ENCODE measurements around the gene FLNB.

Gene FLNB

GRCh38 chr3:58008141-58009025 lies at the start of gene FLNB:
TSS of gene FLNB (plus strand) at chr3:58008422. CDS start at chr3:58008565, 143 bp downstream.
- no peak for DNase-seq

GRCh38 chr3:57958642-57959422 lies 49.4 kb upstream of the FLNB start:
- DNase-seq: no peak

- no peak for DNase-seq
Observed at GRCh38 chr3:57959423-57960173, 48.6 kb upstream of the FLNB start.

GRCh38 chr3:57960174-57960505 lies 48.1 kb upstream of the FLNB start:
- no peak for DNase-seq

- no peak for DNase-seq
Observed at GRCh38 chr3:57961177-57961827, 46.9 kb upstream of the FLNB start.

GRCh38 chr3:57961828-57962447 lies 46.3 kb upstream of the FLNB start:
- no peak for DNase-seq

GRCh38 chr3:57962448-57962834 lies 45.8 kb upstream of the FLNB start:
- DNase-seq: no peak

GRCh38 chr3:57963811-57964346 lies 44.3 kb upstream of the FLNB start:
- DNase-seq: no peak

GRCh38 chr3:57966829-57967228 lies 41.4 kb upstream of the FLNB start:
- no peak for DNase-seq

- DNase-seq: no peak
Observed at GRCh38 chr3:57967590-57967989, 40.6 kb upstream of the FLNB start.

GRCh38 chr3:57968501-57968900 lies 39.7 kb upstream of the FLNB start:
- no peak for DNase-seq

GRCh38 chr3:57971975-57972374 lies 36.2 kb upstream of the FLNB start:
- no peak for DNase-seq

GRCh38 chr3:57972531-57973111 lies 35.6 kb upstream of the FLNB start:
- DNase-seq: no peak

- no peak for DNase-seq
Observed at GRCh38 chr3:57973715-57974477, 34.3 kb upstream of the FLNB start.

- DNase-seq: no peak
Observed at GRCh38 chr3:57974796-57975388, 33.3 kb upstream of the FLNB start.

GRCh38 chr3:57977818-57978235 lies 30.4 kb upstream of the FLNB start:
- DNase-seq: no peak

- no peak for DNase-seq
Observed at GRCh38 chr3:57978316-57978715, 29.9 kb upstream of the FLNB start.

- DNase-seq: no peak
Observed at GRCh38 chr3:57980416-57980815, 27.8 kb upstream of the FLNB start.

GRCh38 chr3:57981483-57982087 lies 26.6 kb upstream of the FLNB start:
- DNase-seq: no peak

Data from NCI-H2029 treated with DMSO at 0.1 percent for 48 hours (cell line).